SIG-M5 (cell line): Measurements from ENCODE around the gene BABAM2.

ENCODE experiments used
- DNase-seq: peaks from one replicate; lab custom pipeline; 2025; lab: John Stamatoyannopoulos, UW

Gene BABAM2

DNA sequence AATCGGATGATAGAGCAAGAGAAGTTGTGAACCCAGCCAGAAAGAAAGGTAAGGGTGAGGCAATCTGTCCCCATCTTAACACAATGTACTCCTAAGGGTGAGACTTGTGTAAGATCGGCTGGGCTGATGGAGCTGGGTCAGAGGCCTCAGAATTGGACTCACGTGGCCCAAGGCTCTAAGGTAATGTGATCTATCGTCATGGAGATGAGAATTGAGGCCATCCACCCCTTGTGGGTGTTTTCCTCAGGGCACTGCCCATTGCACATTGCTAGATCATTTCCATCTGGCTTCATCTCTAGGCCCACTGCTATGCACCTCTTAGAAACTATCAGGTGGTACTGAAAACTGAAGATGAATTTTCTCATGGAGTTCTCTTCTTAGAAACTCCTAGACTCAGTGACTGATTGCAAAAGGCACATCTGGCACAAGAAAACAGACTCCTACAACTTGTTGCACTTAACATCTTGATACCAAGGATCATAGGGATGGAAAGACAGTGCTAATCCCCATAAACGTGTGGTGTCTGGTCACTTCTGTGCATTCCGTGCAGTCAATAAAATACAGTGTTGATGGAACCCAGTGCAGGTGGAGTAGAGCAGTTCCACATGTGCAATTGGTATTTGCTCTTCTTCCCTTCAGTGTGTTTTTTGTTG lies 273.2 kb downstream of the BABAM2 start:
- DNase-seq = no peak

DNA sequence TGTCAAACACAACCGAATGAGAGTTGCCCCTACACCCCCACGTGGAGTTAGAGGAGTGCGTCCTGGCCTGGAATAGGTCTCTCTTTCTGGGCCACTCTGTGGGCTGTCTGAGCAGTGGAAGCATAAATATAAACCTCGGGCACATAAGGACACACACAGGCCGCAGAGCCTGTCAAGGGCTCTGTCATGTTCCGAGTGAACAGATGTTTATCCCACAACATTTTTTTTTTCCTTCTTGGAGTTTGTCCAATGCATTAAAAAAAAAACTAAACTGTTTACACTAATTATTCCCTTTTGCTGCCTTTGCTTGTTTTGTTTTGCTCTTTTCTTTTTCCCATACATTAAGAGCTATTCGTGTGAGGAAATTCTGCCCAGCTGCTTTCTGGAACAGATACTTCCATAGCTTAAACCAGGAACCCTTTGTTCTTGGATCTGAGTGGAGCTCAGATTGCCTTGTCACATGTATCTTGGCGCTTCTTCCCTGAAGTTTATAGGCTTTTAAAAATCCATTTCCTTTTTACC lies 273.8 kb downstream of the BABAM2 start:
- no peak for DNase-seq

DNA sequence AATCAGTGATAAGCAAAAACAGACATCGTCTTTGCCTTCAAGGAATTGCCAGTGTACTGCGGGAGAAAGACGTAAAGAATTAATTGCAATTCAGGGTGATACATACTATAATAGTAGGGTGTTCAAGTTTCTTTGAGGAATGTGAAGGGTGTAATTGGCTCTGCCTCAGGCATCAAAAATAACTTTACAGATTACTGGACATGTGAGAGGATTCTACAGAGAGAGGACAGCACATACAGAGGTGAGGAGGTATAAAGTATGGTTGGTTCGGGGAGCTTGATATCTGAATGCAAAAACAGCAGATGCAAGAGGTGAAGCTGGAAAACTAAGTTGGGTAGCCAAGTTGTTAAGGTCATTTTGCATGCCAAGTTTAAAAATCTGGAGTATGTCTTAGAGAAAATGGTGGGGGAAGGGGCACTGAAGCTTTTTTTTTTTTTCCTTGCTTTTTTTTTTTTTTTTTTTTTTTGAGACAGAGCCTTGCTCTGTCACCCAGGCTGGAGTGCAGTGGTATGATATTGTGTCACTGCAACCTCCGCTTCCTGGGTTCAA lies 274.6 kb downstream of the BABAM2 start:
- DNase-seq = no peak

DNA sequence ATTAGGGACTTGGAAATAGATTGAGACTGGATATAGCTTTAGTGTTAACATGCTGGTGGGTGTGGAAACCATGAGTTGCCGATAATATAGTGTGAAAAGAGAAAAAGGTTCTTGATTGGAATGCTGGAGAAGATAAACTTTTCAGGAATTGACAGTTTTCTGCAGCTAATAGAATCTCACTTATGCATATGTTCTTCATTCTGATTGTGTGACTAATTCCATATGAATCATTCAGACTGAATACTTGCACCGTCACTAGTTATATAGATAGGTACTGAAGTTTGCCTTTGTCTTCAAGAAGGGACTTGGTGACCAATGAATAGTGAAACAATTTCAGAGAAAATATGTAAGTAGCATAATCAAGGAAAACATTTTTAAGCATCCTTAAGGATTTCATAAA lies 276.4 kb downstream of the BABAM2 start:
- no peak for DNase-seq

DNA sequence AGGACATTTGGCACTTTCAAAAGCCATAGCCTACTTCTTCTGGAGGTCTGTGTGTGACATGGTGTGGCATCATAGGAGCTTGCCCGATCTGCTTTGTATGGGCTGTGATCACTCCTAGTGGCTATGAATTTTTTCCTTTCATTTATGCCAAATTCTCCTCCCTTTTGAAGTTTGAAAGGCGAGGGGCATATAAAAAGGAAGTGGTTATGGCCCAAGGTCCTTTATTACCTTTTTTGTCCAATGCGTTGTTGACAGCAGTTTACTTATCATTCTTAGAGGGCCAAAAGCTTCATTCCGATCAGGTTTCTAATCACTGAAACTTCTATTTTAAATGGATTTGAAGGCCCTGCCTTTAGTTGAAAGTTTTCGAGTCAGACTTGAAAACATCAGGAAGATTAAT lies 277.8 kb downstream of the BABAM2 start:
- DNase-seq = no peak

DNA sequence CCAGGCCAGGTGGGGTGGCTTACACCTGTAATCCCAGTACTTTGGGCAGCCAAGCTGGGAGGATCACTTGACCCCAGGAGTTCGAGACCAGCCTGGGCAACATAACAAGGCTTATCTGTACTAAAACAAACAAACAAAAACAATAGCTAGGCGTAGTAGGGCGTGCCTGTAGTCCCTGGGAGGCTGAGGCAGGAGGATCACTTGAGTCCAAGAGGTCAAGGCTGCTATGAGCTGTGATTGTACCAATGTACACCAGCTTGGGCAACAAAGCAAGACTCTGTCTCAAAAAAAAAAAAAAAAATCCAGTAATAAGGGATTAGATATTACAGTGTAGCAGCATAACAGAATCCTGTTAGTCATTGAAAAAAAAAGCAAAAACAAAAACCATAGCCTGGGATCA lies 279.0 kb downstream of the BABAM2 start:
- DNase-seq = no peak

DNA sequence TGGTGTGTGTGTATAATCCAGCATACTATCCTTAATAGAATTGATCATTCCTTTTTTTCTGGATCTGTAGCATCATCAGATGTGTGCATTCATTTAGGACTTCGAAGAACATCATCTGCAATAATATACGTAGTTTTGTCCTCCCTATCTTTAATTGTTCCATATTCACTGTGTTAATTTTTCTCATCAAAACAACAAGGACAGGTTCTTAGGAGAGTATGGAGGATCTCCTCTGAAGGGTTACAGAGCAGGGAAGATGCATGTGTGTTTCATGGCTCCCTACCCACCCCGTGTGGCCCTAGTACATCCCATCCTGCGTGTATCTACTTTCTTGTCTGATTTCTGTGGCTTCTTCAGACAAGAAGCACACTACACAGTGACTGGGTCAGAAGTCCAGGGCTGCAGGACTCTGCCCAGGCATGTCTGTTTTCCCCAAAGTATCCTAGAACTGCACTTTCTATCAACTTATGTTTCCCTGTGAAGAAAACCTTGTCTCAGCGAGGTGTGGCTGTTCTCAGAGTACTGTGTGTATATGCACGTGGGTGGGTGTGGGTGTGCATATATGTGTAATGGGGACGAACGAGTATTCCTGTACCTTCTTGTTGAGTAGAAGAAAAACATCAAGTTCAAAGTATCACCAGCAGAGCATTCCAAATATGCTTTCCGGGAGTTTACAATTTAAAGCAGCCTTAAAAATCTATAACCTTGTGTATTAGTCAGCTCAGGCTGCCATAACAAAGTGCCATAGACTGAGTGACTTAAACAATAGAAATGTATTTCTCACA lies 281.8 kb downstream of the BABAM2 start:
- DNase-seq = no peak

DNA sequence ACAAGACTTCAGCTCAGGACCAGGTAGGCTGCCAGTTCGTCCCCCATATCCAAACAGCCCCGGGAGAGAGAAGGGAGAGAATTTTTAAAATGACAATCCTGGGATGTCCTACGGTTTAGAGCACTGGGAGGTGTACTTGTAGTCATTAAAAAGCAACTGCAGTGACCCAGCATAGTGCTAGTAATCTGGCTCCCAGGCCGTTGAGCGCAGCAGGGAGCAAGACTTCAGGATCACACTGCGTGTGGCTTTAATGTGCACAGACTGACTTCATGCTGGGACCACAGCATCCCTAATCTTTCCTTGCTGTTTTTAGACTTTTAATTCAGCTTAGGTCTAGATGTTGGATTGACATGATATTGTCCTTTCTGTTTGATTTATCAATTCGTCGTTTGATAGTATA lies 282.8 kb downstream of the BABAM2 start:
- DNase-seq = no peak

DNA sequence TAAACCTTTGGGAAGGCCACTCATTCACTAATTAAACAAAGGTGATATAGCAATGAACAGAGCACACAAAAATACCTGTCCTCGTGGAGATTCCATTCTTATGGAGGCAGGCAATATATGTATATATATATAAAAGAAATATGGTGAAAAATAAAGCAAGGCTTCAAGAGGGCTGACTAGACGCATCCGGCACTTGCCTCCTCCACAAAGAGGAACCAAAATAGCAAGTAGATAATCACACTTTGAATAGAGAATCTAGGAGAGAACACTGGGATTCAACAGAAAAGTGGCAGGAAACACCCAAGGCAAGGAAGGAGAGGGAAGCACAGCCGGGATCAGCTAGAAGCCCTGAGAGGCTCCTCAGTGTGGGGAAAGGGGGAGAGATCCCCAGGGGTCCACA lies 283.7 kb downstream of the BABAM2 start:
- DNase-seq = no peak

DNA sequence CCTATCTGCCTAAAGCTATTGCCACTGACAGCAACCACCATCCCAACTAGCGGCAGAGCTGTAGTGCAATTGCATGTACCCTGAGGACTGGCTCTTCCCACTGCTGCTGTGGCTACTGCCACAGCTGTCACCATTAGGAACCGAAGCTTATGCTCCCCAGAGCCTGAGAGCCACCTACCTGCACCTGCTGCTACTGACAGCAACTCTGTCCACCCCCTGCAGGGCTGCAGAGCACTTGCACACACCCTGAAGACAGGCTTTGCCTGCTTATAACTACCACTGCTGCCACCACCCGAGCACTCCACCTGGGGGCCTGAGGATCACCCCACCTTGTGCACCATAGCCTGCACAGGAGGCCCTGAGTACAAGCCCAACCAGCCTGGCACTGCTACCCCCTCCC lies 284.5 kb downstream of the BABAM2 start:
- no peak for DNase-seq

DNA sequence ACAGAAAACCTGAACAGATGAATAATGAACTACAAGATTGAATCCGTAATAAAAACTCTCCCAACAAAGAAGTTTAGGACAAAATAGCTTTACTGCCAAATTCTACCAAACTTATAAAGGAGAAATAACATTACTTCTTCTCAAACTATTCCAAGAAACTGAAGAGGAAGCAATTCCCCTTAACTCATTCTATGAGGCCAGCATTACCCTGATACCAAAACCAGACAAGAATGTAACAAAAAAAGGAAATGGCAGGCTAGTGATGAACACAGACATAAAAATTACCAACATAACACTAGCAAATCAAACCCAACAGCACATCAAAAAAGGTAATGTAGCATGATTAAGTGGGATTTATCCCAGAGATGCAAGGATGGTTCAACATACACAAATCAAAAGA lies 288.4 kb downstream of the BABAM2 start:
- DNase-seq = no peak

DNA sequence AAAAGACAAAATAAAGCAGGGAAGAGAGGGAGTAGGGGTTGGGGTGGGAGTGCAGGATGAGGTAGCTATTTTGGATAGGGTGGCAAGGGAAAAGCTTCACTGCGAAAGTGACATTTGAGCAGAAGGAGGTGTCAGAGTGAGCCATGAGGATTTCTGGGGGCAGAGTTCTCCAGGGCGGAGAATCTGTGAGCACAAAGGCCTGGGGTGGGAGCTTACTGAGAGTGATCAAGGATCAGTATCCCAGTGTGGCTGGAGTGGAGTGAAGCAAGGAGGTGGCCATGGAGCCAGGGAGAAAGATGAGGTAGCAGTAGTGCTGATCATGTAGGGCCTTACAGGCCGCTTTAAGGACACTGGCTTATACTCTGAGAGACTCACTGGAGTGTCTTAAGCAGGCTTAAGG lies 291.3 kb downstream of the BABAM2 start:
- DNase-seq = no peak

DNA sequence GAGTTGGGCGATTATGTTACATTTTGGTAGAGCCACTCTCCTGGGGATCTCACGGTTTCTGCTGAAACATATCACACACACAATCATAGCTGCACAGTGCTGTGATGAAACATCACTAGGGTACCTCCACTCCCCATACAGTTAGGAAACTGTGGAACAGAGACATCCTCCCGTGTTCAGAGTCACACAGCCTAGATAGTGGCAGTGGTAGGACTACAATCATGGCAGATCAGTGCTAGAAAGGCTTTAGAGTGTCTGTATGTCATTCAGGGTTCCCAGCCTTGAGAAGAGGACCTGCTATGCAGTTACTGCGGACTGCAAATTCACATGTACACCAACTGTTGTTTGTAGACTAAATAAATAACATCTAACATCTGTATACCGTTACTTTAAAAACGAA lies 291.8 kb downstream of the BABAM2 start:
- no peak for DNase-seq

DNA sequence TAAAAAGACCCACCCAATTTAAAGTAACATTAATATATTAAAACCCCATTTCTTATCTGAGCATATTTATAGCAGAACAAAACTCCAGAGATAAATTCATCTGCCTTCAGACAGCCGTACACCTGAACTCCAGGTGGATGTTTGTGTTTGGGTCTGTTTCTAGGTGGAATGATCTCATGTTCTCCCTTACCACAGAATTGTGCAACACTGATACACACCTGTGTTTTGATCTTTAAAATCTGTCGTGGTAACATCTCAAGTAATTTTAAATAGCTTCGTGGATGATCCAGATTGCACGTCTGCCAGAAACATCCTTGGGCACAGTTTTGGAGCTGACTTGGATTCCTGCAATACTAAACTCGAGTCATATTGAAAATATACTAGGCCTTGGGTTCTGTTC lies 294.6 kb downstream of the BABAM2 start:
- DNase-seq = no peak

DNA sequence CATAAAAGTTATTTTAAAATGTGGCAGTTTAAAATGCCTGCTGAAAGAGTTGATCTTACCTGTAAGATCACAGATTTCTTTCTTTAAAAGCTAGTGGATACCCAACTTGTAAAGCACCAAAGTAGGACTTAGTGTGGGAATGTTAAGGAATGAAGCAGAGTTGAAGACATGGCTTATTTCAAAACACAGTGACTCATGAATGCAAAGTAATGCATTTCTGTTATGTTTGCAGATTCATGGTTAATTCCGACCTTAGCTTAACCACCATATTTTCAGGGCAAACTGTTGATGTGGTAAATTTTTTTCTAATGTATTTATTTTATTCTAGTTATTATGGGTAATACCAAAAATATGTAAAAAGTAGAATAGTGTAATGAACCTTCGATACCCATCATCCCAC lies 295.4 kb downstream of the BABAM2 start:
- no peak for DNase-seq

DNA sequence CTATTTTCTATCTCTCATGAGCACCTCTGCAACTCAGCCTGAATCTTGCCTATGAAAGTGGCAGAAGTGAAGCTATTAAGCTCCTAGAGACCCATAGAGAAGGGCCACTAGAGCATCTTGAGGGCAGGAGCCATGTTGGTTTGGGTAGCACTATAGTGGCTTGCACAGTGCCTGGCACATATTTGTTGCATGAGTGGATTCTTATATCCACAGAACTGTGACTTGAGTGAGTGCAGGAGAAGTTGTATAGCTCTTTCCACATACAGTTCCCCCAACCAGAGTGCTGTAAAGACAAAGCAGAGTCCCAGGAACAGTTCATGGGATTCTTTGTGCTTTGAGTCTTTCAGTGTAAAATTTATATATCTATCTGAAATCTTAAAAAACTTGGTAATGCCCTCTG lies 296.7 kb downstream of the BABAM2 start:
- no peak for DNase-seq

DNA sequence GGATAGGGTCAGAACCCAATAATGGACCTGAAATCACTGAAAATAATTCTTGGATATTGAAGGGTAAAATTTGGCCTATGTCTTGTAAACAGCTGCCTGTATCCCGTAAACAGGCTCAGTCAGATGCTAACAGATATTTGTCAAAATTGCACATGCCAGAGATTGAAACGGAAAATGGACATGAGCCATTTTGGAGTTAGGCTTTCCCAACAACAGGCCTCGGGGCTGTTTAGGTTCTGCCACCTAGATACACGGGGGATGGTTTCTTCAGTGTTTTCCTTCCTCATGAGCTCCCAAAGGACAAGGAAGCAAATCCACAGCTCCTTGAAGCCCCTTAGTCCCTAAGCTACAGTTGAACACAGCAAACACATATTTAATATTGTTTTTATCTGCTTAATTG lies 297.9 kb downstream of the BABAM2 start:
- DNase-seq = no peak

DNA sequence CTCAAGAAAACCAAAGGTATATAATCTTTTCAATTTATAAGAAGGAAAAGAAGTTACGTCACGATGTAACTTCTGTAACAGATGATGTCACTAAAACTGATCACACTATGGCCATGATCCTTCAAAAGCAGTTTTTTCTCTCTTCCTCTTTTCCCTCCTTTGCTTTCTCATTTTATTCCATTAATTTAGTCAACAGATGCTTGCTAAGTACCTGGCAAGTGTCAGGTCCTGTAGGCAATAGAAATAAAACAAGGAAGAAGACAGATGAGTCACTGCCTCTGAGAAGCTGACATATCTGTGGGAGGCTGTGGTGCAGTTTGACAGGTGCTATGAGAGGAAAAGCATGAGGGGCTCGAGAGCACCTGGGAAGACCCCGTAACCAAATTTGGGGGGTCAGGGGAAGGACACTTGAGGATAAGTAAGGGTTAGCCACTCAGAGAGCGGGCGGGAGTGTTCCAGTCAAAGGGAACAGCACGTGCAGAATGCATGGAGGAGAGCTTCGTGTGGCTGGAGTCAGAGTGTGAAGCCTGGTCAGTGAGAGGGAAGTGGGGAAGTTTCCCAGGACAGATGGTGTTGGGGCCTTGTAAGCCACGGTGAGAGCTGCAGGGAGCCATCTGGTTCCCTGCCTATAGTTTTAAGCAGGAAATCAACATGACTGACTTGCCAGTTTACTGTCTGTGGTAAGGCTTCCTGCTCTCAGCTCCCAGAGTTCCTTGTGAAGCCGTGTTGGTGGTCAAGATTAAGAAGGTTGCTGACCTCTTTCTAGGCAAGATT lies 303.3 kb downstream of the BABAM2 start:
- DNase-seq = no peak

DNA sequence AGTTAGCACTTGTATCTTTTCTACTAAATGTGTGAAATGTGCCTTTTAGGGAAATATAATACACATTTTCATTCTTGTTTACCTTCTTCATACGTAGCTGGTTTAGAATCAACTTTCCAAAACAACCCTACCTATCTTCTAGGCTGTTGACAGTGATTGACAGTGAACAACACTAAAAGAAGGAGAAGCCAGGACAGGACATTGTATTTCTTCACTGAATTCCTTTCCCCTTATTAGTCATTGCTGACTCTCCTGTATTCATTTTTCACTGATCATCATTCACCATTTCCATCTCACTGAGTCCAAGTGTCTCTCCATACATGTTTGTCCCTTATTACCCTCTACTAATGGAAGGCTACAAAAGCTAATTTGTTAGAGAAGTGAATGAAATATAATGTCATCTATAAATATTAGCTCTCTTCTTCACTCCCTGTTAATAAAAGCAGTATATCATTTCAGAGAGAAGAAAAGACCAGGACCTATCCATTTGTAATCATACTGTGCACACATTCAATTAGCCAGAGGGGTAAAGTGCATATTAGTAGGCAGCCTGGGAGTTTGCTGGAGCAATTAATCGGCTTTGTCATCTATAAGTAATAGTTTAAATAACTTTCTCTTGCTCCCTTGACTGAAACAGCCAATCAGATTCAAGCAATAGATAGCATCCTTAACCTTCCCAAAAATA lies 309.6 kb downstream of the BABAM2 start:
- no peak for DNase-seq

DNA sequence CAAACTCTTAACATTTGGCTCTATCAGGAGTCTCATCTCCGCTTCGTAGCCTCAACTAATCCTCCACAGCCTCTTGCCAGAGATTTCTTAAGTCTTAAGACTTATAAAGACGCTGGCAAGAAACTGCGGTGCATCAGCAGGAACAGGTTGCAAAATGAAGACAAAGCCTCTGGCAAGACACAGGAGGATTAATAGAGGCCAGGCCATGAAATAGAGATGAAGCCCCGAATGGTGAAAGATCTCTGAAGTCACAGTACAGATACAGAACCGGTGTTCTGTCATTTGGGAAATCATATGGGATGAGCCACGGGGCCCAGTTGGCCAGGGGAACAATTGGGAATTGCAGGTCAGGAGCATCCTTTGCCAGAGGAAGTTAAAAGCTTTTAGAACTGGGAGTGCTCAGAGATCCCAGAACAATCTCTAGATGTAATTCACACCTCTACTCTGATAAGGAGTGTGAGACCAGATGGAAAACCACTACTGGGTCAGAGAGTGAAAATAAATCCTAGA lies 311.2 kb downstream of the BABAM2 start:
- no peak for DNase-seq

DNA sequence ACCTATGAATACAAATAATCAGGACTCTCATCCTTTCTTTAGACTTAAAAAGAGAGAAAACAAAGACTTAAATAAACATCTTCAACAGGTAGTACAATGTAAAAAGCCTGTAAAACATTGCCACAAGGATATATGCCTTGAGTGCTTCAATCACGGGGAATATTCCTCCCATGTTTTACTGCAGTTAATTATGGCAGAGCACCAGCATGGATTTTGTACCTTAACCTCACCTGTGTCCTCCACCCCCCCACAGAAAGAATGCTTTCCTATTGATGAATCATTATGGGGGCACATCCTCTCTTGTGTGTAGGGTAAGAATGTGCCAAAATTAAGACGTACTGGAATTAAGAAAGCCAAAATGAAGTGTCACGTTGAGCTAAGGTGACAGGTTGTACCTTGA lies 312.2 kb downstream of the BABAM2 start:
- no peak for DNase-seq

DNA sequence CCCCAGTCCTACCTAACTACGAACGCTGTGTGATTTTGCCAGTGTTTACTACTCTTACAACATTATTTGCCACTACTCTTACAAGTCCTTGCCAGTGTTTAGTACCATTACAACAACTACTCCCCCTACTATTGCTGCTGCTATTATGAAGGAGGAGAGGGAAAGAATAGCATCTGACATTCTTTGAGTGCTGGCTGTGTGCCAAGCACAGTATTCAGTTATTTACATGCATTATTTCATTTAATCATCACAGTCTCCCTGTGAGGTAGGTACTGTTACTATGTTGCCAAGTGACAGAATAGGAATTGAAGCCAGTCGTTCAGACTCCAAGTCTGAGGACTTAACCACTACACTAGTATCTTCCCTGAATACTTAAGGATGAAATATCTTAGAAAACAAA lies 316.2 kb downstream of the BABAM2 start:
- no peak for DNase-seq
